Bronchial epithelial cell (primary cell): ENCODE measurements around the gene LRRC45. TPM values are rescaled to one million over a fixed set of nuclear protein-coding genes. Genes with fewer than 3 reads are reported as not detected.
A peak's percentile ranks its signal among the peaks of the same experiment; 100 is the strongest.
"Not testable (repeated sequence)": the region's sequence is repeated elsewhere in the genome, so short reads cannot be mapped to it uniquely, and the experiment has no call there.

Experiments used
- DNase-seq: peaks from one replicate; pipeline ENCODE4 v3.0.0-alpha.2; 2010; ENCODE audit warnings: low read depth
- FAIRE-seq: peaks from 2 replicates; lab custom pipeline; 2011; peaks lifted over from hg19 to GRCh38; lab: Jason Lieb, UNC
- H3K27me3 ChIP-seq: 2 replicates; pipeline ENCODE4 v1.5.1; 2011; ENCODE audit warnings: low read length; ENCODE audit not compliant: control insufficient read depth, insufficient read depth
- H3K36me3 ChIP-seq: 2 replicates; pipeline ENCODE4 v1.5.1; 2011; ENCODE audit warnings: low read length; ENCODE audit not compliant: control insufficient read depth, insufficient read depth
- H3K4me3 ChIP-seq: 2 replicates; pipeline ENCODE4 v1.5.1; 2011; ENCODE audit warnings: mild to moderate bottlenecking, low read depth, low read length, control low read depth
- CTCF ChIP-seq: IDR thresholded peaks from 2 replicates; pipeline ENCODE4 v1.5.1; 2011; ENCODE audit warnings: mild to moderate bottlenecking, moderate library complexity, low read length, control low read depth, inconsistent platforms; ENCODE audit not compliant: insufficient read depth, severe bottlenecking
- total RNA-seq: library from RNA; depleted of rRNA; stranded (reverse); fragments of >200 nt; gene quantifications from 2 replicates; pipeline ENCODE4 v1.2.1, GENCODE V29; 2014

The LRRC45 gene
- total RNA-seq, 1 donor from 2014 or later: 8.4 TPM

DNA sequence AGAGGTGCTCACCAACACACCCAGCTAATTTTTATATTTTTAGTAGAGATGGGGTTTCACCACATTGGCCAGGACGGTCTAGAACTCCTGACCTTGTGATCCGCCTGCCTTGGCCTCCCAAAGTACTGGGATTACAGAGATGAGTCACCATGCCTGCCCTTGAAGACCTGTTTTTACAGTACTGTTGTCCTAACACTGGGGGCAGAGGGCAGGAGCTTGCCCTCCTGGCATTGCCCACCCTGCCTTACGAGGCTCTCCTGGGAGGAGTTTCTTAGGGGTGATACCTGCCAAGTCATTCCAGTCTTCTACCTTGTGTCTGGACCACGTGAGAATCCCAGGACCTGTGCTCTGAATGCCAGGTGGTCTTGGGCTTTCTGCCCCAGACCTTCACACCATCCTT lies 43.0 kb upstream of the LRRC45 start:
- FAIRE-seq (no peak), DNase-seq (no peak)
- Histone ChIP-seq H3K36me3 (peaks cover 1% of the 10 kb centered on the region), H3K4me3 (no peak overlapping the region), H3K27me3 (no peaks in the 10 kb centered on the region)
- TF ChIP-seq CTCF: no peak

DNA sequence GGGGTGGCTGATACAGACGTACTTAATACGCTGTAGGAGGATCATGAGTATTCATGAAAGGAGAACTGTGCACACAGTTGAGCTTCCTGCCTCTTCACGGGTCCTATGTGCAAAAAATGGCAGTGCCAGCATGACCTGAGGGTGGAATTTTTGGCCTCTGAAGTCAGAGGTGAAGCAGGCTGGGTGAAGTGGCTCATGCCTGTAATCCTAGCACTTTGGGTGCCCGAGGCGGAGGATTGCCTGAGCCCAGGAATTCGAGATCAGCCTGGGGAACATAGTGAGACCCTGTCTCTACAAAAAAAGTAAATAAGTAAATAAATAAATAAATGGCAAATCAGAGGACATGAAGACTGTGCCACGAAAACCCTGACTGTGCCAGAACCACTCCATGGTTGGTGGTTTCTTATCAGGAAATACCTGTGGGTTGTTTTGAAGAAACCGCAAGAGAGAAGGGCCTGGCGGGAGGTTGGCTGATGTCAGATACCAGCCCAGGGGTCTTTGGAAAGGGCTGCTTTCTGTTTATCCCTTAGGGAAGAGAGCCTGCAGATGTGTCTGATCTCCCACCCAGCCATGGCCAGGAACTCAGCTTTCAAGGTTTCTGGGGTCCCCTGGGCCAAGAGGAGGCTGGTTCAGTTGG lies 42.3 kb upstream of the LRRC45 start:
- Histone ChIP-seq H3K27me3 (no peaks in the 10 kb centered on the region), H3K4me3 (no peak overlapping the region), H3K36me3 (peaks cover 5% of the 10 kb centered on the region)
- FAIRE-seq (no peak), DNase-seq (peak; percentile 43)
- TF ChIP-seq CTCF: no peak

GRCh38 chr17:81981511-81981910 lies 41.6 kb upstream of the LRRC45 start:
- FAIRE-seq, DNase-seq, H3K4me3 ChIP-seq, H3K36me3 ChIP-seq, H3K27me3 ChIP-seq: not testable (repeated sequence)

GRCh38 chr17:81983011-81983638 lies 40.0 kb upstream of the LRRC45 start:
- FAIRE-seq (no peak), DNase-seq (no peak)
- H3K36me3 ChIP-seq: peaks cover 6% of the 10 kb centered on the region
- no peak for TF ChIP-seq CTCF
- H3K27me3 ChIP-seq: no peaks in the 10 kb centered on the region
- no peak overlapping the region for H3K4me3 ChIP-seq

GRCh38 chr17:81983639-81984373 lies 39.3 kb upstream of the LRRC45 start:
- no peak for TF ChIP-seq CTCF
- Histone ChIP-seq H3K4me3 (no peak overlapping the region), H3K36me3 (peaks cover 6% of the 10 kb centered on the region), H3K27me3 (no peaks in the 10 kb centered on the region)
- no peak for DNase-seq
- FAIRE-seq: no peak

- peak; percentile 75 for FAIRE-seq
- peaks cover 6% of the 10 kb centered on the region for H3K36me3 ChIP-seq
These were observed 38.2 kb upstream of the LRRC45 start for GRCh38 chr17:81984773-81985410.

More at GRCh38 chr17:81984773-81985410, 38.2 kb upstream of the LRRC45 start:
- H3K27me3 ChIP-seq: no peaks in the 10 kb centered on the region
- no peak for DNase-seq
- TF ChIP-seq CTCF: no peak
- no peak overlapping the region for H3K4me3 ChIP-seq
